GM21367 (cell line): ENCODE measurements around the gene SLC39A5.
"Not testable (repeated sequence)": the region's sequence is repeated elsewhere in the genome, so short reads cannot be mapped to it uniquely, and the experiment has no call there.

Experiments used
- ATAC-seq: cut with Tn5 transposase; IDR thresholded peaks from one replicate; pipeline ENCODE4 v1.9.1; 2021; ENCODE audit not compliant: unreplicated experiment

Gene SLC39A5

DNA sequence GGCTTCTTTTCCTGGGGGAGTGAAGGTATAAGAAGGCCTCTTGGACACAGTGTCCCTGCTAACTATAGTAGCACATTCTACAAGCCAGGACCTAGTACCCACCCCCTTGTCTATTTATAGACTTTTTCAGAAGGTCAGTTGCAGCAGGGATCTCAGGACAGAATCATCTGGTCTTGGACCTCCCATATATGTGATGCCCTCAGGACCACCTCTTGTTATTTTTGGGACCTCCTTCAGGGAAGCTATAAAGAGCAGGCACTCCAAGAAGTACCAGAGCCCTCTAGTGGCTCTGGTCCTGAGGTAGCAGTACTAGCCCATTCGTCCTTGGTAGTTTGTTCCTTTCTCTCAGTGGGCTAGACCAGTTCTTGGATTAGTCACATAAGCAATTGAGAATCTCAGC lies 41.2 kb downstream of the SLC39A5 start:
- no peak for ATAC-seq

DNA sequence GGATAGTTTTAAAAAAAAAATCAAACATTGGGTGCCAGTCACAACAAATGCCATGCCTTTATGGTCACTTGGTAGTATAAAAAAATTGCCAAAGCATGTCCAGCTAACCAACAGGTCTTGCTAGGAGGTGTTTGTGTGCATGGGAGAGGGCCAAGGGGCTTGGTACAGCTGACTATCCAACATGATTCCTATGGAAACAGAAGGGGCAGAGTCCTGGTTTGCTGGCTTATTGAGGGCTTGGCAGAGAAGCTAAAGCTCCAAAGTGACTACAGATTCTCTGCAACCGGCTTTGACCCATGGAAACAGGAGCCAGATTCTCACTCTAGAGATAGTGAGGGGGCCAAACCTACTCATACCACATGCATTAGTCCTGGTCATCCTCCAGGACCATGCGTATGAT lies 42.6 kb downstream of the SLC39A5 start:
- not testable (repeated sequence) for ATAC-seq

DNA sequence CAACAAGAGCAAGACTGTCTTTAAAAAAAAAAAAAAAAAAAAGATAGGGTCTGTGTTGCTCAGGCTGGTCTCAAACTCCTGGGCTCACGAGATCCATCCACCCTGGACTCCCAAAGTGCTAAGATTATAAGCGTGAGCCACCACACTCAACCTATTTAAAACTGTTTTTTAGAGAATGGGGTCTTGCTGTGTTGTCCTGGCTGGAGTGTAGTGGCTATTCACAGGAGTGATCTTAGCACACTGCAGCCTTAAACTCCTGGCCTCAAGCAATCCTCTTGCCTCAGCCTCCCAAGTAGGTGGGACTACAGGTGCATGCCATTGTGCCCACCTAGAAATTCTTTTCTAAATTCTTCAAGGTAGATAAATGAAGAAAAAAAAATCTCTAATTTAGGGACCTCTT lies 44.4 kb downstream of the SLC39A5 start:
- no peak for ATAC-seq

DNA sequence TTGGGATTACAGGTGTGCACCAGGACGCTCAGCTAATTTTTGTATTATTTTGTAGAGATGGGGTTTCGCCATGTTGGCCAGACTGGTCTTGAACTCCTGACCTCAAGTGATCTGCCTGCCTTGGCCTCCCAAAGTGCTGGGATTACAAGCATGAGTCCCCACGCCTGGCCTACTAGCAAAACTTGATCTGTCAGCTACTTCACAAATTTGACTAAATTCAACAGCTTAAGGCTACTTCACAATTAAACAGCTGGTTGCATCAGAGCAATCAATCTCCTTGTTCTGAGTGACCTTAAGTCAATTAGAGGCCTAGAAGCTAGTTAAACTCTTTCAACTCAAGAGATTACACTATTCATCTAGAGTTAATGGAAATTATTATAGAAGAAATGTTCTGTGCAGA lies 49.1 kb downstream of the SLC39A5 start:
- no peak for ATAC-seq

DNA sequence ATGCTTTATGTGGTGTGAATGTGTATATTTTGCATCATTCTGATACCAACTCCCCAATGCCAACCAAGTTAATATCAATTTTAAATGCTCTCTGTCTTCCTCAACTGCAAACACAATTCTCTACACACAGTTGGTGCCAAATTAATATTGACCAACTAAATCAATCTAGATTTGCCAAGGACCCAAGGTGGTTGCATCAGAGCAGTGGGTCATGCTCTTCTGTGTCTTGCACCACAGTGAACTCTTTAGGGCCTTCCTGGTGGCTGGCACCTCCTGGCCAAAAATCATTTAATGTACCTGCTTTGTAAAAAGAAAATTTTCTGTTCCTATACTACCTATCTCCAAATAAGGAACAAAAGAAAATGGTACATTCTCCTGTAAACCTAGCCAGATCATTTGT lies 51.0 kb downstream of the SLC39A5 start:
- no peak for ATAC-seq

DNA sequence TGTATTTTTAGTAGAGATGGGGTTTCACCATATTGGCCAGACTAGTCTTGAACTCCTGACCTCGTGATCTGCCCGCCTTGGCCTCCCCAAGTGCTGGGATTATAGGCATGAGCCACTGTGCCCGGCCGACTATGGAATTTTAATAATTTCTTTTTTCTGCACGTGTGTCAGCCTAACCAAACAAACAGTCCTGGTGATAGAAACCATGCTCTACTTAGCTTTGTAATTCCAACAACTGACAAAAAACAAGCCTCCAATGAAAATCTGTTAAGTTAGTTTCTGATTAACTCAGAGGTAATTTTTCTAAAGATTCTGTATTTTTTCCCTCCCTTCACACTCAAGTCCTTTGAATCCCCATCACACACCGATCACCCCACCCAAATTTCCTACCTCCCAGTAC lies 52.2 kb downstream of the SLC39A5 start:
- no peak for ATAC-seq

DNA sequence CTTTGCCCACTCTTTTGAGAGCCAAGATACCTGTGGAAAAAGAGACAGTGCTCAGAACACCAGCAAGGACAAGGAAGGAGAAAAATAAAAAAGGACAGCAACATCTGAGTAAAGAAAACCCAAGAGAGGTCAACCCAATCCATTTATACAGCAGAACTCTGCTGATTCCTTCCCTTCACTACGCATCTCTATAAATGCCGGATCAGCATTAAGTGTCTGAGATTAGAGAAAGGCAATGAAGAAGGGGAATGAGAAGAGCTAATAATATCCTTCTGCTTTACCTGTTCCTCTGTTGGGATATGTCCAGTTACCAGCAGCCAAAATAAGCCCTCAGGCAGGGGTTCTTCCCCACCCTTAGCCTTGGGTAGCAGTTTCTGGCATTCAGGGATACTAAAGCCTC lies 52.7 kb downstream of the SLC39A5 start:
- ATAC-seq: no peak

DNA sequence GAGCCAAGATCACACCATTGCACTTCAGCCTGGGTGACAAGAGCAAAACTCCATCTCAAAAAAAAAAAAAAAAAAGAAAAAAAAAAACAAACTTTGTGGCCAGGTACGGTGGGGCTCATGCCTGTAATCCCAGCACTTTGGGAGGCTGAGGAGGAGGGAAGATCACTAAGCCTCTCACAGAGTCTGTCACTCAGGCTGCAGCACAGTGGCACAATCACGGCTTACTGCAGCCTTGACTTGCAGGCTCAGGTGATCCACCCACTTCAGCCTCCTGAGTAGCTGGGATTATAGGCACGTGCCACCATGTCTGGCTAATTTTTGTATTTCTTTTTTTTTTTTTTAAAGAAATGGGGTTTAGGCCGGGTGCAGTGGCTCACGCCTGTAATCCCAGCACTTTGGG lies 54.4 kb downstream of the SLC39A5 start:
- not testable (repeated sequence) for ATAC-seq

DNA sequence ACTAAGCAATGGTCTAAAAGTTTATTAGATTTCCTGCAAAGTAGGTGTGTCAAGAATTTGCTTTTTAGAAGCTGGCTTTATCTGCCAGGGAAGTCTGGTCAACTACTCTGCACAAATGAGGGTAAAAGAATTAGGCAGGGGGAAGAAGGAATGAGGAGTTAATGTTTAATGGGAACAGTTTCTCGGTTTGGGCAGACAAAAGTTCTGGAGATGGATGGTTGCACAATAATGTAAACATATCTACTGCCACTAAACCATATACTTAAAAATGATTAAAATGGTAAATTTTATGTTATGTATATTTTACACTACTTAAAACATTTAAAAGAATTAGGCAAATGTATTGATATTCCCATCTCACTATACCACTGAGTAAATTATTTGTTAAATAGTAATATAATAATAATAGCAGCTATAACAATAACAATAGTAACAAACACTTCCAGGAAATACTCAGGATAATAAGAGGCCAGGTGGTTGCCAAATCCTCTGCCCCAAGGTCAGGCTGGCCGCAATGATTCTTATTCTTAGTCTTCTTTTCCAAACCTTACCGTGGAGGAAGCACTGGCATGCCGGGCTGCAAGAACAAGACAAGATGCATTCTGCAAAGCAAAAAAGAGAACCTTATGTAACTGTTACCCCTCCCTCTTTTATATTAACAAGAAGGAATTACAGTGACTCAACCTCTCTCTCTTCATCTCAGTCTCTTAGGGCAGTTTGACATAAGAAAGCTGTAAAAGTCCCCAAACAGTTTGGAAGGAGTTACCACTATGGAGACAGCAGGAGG lies 56.4 kb downstream of the SLC39A5 start:
- no peak for ATAC-seq
